Measurements from ENCODE around the gene SOX6. TPM values are rescaled to one million over a fixed set of nuclear protein-coding genes. Genes with fewer than 3 reads are reported as not detected.

The SOX6 gene
- total RNA-seq, 2 experiments from 2014 or later: 0.36 TPM; not detected in 1

- Mint-ChIP-seq H3K4me3 (no peak overlapping the region), H3K36me3 (ENCODE audit: low read depth) (no peaks in the 10 kb centered on the region), H3K4me1 (ENCODE audit: low read depth) (no peaks in the 10 kb centered on the region), H3K9me3 (no peaks in the 10 kb centered on the region), H3K27me3 (no peaks in the 10 kb centered on the region), H3K27ac (no peak overlapping the region)
- ATAC-seq (no peak), DNase-seq (no peak)
- intact Hi-C loops (cut with micrococcal nuclease): no loop called here
- POLR2A ChIA-PET: no interaction called here
- CTCF ChIA-PET: no interaction called here
- no peak for TF ChIP-seq CTCF (IDR thresholded peaks at IDR 0.05)
Observed at GRCh38 chr11:16124390-16124789, 232.0 kb downstream of the SOX6 start.

GRCh38 chr11:16121853-16122252 is 234.5 kb downstream of the SOX6 start:
- DNase-seq: no peak
- H3K4me1 Mint-ChIP-seq (ENCODE audit: low read depth): no peaks in the 10 kb centered on the region
- H3K4me3 Mint-ChIP-seq: no peak overlapping the region
- no peaks in the 10 kb centered on the region for H3K27me3 Mint-ChIP-seq
- ChIA-PET CTCF (no interaction called here), POLR2A (no interaction called here)
- ATAC-seq: no peak
- H3K9me3 Mint-ChIP-seq: no peaks in the 10 kb centered on the region
- no peak overlapping the region for H3K27ac Mint-ChIP-seq
- intact Hi-C loops (cut with micrococcal nuclease): no loop called here
- TF ChIP-seq CTCF (IDR thresholded peaks at IDR 0.05): no peak
- H3K36me3 Mint-ChIP-seq (ENCODE audit: low read depth): no peaks in the 10 kb centered on the region

GRCh38 chr11:16120008-16120407 is 236.3 kb downstream of the SOX6 start:
- no peak for TF ChIP-seq CTCF (IDR thresholded peaks at IDR 0.05)
- intact Hi-C loops (cut with micrococcal nuclease): no loop called here
- CTCF ChIA-PET: no interaction called here

GRCh38 chr11:16117989-16118756 is 238.2 kb downstream of the SOX6 start:
- CTCF ChIA-PET: no interaction called here

More at GRCh38 chr11:16120008-16120407, 236.3 kb downstream of the SOX6 start:
- no peak for ATAC-seq
- H3K9me3 Mint-ChIP-seq: no peaks in the 10 kb centered on the region
- POLR2A ChIA-PET: no interaction called here
- no peaks in the 10 kb centered on the region for H3K27me3 Mint-ChIP-seq
- H3K36me3 Mint-ChIP-seq (ENCODE audit: low read depth): no peaks in the 10 kb centered on the region
- DNase-seq: no peak
- no peaks in the 10 kb centered on the region for H3K4me1 Mint-ChIP-seq (ENCODE audit: low read depth)
- no peak overlapping the region for H3K4me3 Mint-ChIP-seq
- H3K27ac Mint-ChIP-seq: no peak overlapping the region

More at GRCh38 chr11:16117989-16118756, 238.2 kb downstream of the SOX6 start:
- TF ChIP-seq CTCF (IDR thresholded peaks at IDR 0.05): no peak
- Mint-ChIP-seq H3K4me3 (no peak overlapping the region), H3K4me1 (ENCODE audit: low read depth) (no peaks in the 10 kb centered on the region), H3K27ac (no peak overlapping the region), H3K36me3 (ENCODE audit: low read depth) (no peaks in the 10 kb centered on the region), H3K27me3 (no peaks in the 10 kb centered on the region), H3K9me3 (no peaks in the 10 kb centered on the region)
- POLR2A ChIA-PET: no interaction called here
- intact Hi-C loops (cut with micrococcal nuclease): no loop called here
- DNase-seq (no peak), ATAC-seq (no peak)
